GM12878 (cell line): ENCODE results near the gene POF1B. TPM values are rescaled to one million over a fixed set of nuclear protein-coding genes. Genes with fewer than 3 reads are reported as not detected.

ENCODE experiments used
- ATAC-seq: fragments of 200-7000 bp; cut with Tn5 transposase; 3 replicates; pipeline ENCODE4 v1.9.1; 2020; ENCODE audit warnings: mild to moderate bottlenecking, moderate library complexity
- BruUV-seq: library from RNA; stranded (reverse); fragments of 400-500 nt; replicated peaks from 2 replicates; lab custom pipeline; 2021; lab: Mats Ljungman, UMichigan
- CTCF ChIA-PET: fragments of 300-600 bp; sonication (Branson Sonifier 250); formaldehyde crosslinking; extraction: SDS; loops from one replicate; lab custom pipeline; 2021; ENCODE audit warnings: inconsistent platforms; lab: Yijun Ruan, JAX
- POLR2A ChIA-PET: fragments of 350-600 bp; formaldehyde crosslinking; extraction: SDS; loops from one replicate; lab custom pipeline; 2021; ENCODE audit warnings: inconsistent platforms; lab: Charles Lee
- RAD21 ChIA-PET: fragments of 300-600 bp; sonication (Branson Sonifier 250); formaldehyde crosslinking; loops from one replicate; lab custom pipeline; 2023; ENCODE audit warnings: antibody characterized with exemption; ENCODE audit not compliant: unreplicated experiment; lab: Charles Lee
- SMC1A ChIA-PET: fragments of 300-600 bp; sonication (Branson Sonifier 250); formaldehyde crosslinking; loops from one replicate; lab custom pipeline; 2023; ENCODE audit not compliant: unreplicated experiment, uncharacterized antibody; lab: Charles Lee
- DNase-seq: peaks from one replicate; pipeline ENCODE4 v3.0.0-alpha.2; 2011; ENCODE audit warnings: low read depth, low spot score
- FAIRE-seq: peaks from 3 replicates; lab custom pipeline; 2011; peaks lifted over from hg19 to GRCh38; lab: Jason Lieb, UNC
- H2AFZ ChIP-seq: 2 replicates; pipeline ENCODE4 v1.6.0; 2011; ENCODE audit warnings: low read depth, low read length, control low read depth; ENCODE audit not compliant: control insufficient read depth
- H3K27ac ChIP-seq: 2 replicates; pipeline ENCODE4 v1.5.1; 2011; ENCODE audit warnings: control low read depth; ENCODE audit not compliant: control insufficient read depth, insufficient read depth
- H3K27me3 ChIP-seq, 2 experiments: replicated peaks in 1 of 2; 2 replicates each; pipeline versions ENCODE4 v1.6.0 to v1.6.1; 2011; ENCODE audit warnings: low read length in 1 of 2; ENCODE audit not compliant: control insufficient read depth in 2 of 2, insufficient read depth in 2 of 2
- H3K36me3 ChIP-seq, 2 experiments: 2 replicates each; pipeline ENCODE4 v1.5.1; 2011; ENCODE audit warnings: low read length in 1 of 2; ENCODE audit not compliant: control insufficient read depth in 2 of 2, insufficient read depth in 2 of 2
- H3K4me1 ChIP-seq: 2 replicates; pipeline ENCODE4 v1.6.1; 2011; ENCODE audit warnings: mild to moderate bottlenecking, low read length, moderate library complexity, mixed read lengths; ENCODE audit not compliant: control insufficient read depth, insufficient read depth
- H3K4me2 ChIP-seq: 2 replicates; pipeline ENCODE4 v1.6.0; 2011; ENCODE audit warnings: control low read depth; ENCODE audit not compliant: control insufficient read depth, insufficient read depth
- H3K4me3 ChIP-seq: fragments of 200-600 bp; sonication (generic); 2 replicates; pipeline ENCODE4 v1.5.1; 2016
- H3K79me2 ChIP-seq: 2 replicates; pipeline ENCODE4 v1.6.0; 2011; ENCODE audit warnings: low read length; ENCODE audit not compliant: control insufficient read depth, insufficient read depth
- H3K9ac ChIP-seq: 2 replicates; pipeline ENCODE4 v1.8.0; 2011; ENCODE audit warnings: low read length, control low read depth, mixed read lengths; ENCODE audit not compliant: control insufficient read depth, insufficient read depth
- H3K9me3 ChIP-seq: replicated peaks from 3 replicates; pipeline ENCODE4 v1.5.1; 2011; ENCODE audit warnings: mild to moderate bottlenecking, low read length; ENCODE audit not compliant: control insufficient read depth, insufficient read depth
- H4K20me1 ChIP-seq: 2 replicates; pipeline ENCODE4 v1.6.0; 2011; ENCODE audit not compliant: control insufficient read depth, insufficient read depth
- BACH1 ChIP-seq: fragments of 450-650 bp; IDR thresholded peaks from 2 replicates; pipeline ENCODE4 v1.6.1; 2017; ENCODE audit warnings: mild to moderate bottlenecking, borderline replicate concordance
- BMI1 ChIP-seq: fragments of 450-650 bp; IDR thresholded peaks from 2 replicates; pipeline ENCODE4 v1.6.1; 2016; ENCODE audit warnings: mild to moderate bottlenecking, moderate library complexity, borderline replicate concordance
- CBFB ChIP-seq: IDR thresholded peaks from 2 replicates; pipeline ENCODE4 v1.6.1; 2016; ENCODE audit warnings: antibody characterized with exemption, low read depth
- CBX5 ChIP-seq: sonication (generic); IDR thresholded peaks from 2 replicates; pipeline ENCODE4 v1.6.1; 2016; ENCODE audit warnings: low read depth, moderate library complexity, mild to moderate bottlenecking, inconsistent platforms
- CREM ChIP-seq: IDR thresholded peaks from 2 replicates; pipeline ENCODE4 v1.6.1; 2014; ENCODE audit warnings: antibody characterized with exemption, low read depth
- ELK1 ChIP-seq: IDR thresholded peaks from 2 replicates; pipeline ENCODE4 v1.6.1; 2012; ENCODE audit warnings: low read depth, low read length, improper control_type of control experiment
- ESRRA ChIP-seq: IDR thresholded peaks from 2 replicates; pipeline ENCODE4 v1.6.1; 2012; ENCODE audit warnings: mild to moderate bottlenecking, low read length, improper control_type of control experiment
- FOS ChIP-seq: IDR thresholded peaks from 3 replicates; pipeline ENCODE4 v1.6.1; 2011; ENCODE audit warnings: borderline replicate concordance; ENCODE audit not compliant: insufficient read length; ENCODE audit errors: extremely low read depth
- IKZF1 ChIP-seq: fragments of 450-650 bp; conservative IDR thresholded peaks from 2 replicates; pipeline ENCODE4 v1.6.1; 2017; ENCODE audit warnings: antibody characterized with exemption, mild to moderate bottlenecking
- IKZF2 ChIP-seq, 2 experiments: fragments of 450-650 bp; IDR thresholded peaks; 2 replicates each; pipeline ENCODE4 v1.6.1; 2017; ENCODE audit warnings: mild to moderate bottlenecking in 2 of 2, moderate library complexity in 2 of 2
- MAX ChIP-seq: IDR thresholded peaks from 2 replicates; pipeline ENCODE4 v1.6.1; 2012; ENCODE audit warnings: low read depth, low read length, improper control_type of control experiment
- MLLT1 ChIP-seq: fragments of 450-650 bp; IDR thresholded peaks from 2 replicates; pipeline ENCODE4 v1.6.1; 2016; ENCODE audit warnings: mild to moderate bottlenecking
- RAD21 ChIP-seq: IDR thresholded peaks from 2 replicates; pipeline ENCODE4 v1.6.1; 2011; ENCODE audit warnings: mild to moderate bottlenecking, low read depth, low read length, moderate library complexity; ENCODE audit not compliant: insufficient read depth
- RELA ChIP-seq: fragments of 450-650 bp; IDR thresholded peaks from 2 replicates; pipeline ENCODE4 v1.8.0; 2014; ENCODE audit warnings: borderline replicate concordance; ENCODE audit not compliant: partially characterized antibody
- TBL1XR1 ChIP-seq: IDR thresholded peaks from 2 replicates; pipeline ENCODE4 v1.6.1; 2012; ENCODE audit warnings: low read depth, low read length, improper control_type of control experiment
- USF1 ChIP-seq: IDR thresholded peaks from 2 replicates; pipeline ENCODE4 v1.6.1; 2011; ENCODE audit warnings: borderline replicate concordance, low read depth, mild to moderate bottlenecking, moderate library complexity, mixed read lengths, low read length; ENCODE audit not compliant: insufficient read depth; ENCODE audit errors: extremely low read length
- WRNIP1 ChIP-seq: IDR thresholded peaks from 2 replicates; pipeline ENCODE4 v1.6.1; 2011; ENCODE audit warnings: low read depth, low read length, improper control_type of control experiment, borderline replicate concordance
- ZBTB40 ChIP-seq: fragments of 450-650 bp; IDR thresholded peaks from 2 replicates; pipeline ENCODE4 v1.6.1; 2016; ENCODE audit warnings: mild to moderate bottlenecking, moderate library complexity, borderline replicate concordance
- WGBS: methylation state at CpG from one replicate; pipeline ENCODE4 v1.1.6; 2016; ENCODE audit warnings: low lambda C conversion rate; ENCODE audit not compliant: insufficient replicate concordance, insufficient coverage; ENCODE audit errors: missing lambda C conversion rate; 5-methylcytosine and 5-hydroxymethylcytosine counted together
- in situ Hi-C: fragments of 300-500 bp; cut with MboI; formaldehyde crosslinking; loops from 9 replicates; pipeline ENCODE4 v1.14.3; 2018; ENCODE audit warnings: mixed read lengths
- intact Hi-C: fragments of 100-400 bp; cut with micrococcal nuclease; formaldehyde crosslinking; loops from one replicate; pipeline ENCODE4 v1.14.2; 2022; ENCODE audit not compliant: unreplicated experiment
- polyA plus RNA-seq, 11 experiments: library from polyadenylated mRNA; depleted of rRNA in 4 of 11; unstranded in 6 of 11; stranded (reverse) in 5 of 11; fragments of >200 nt; fragmentation: Nextera tagmentation in 4 of 11; fragmentation: Illumina TruSeq in 1 of 11; extraction: Ambion mirVana in 4 of 11; extraction: Trizol in 1 of 11; gene quantifications; 1 replicate in 1 of 11; 2 replicates in 10 of 11; pipeline versions ENCODE4 v1.2.1 to v1.2.3, GENCODE V29; 2011 to 2016; ENCODE audit warnings: inconsistent platforms in 2 of 11, missing spikeins in 2 of 11, low read depth in 1 of 11
- total RNA-seq, 4 experiments: library from RNA; depleted of rRNA in 3 of 4; stranded (reverse); fragments of >200 nt in 3 of 4; fragmentation: Illumina TruSeq in 1 of 4; extraction: Trizol in 1 of 4; gene quantifications; 2 replicates each; pipeline versions ENCODE4 v1.2.1 to v1.2.3, GENCODE V29; 2013 to 2021

POF1B gene
- total and polyA plus RNA-seq, 10 of the 15 experiments (the other 5 are each of a cell fraction or from before 2014, with no cell fraction given) = 0.14 to 13.5 (median 0.99) TPM

- H4K20me1 ChIP-seq = no peaks in the 10 kb centered on the region
- no peak for TF ChIP-seq CBFB
- TF ChIP-seq RELA = no peak
- TF ChIP-seq CREM = no peak
- no peak for TF ChIP-seq MLLT1
- TF ChIP-seq RAD21 = no peak
- no peak for TF ChIP-seq FOS
- no peak for TF ChIP-seq WRNIP1
- no peak for TF ChIP-seq BMI1
- no peak for TF ChIP-seq USF1
- TF ChIP-seq MAX = no peak
- no peak for TF ChIP-seq IKZF2 (IDR thresholded peaks at IDR 0.05)
- TF ChIP-seq ELK1 = no peak
- TF ChIP-seq ESRRA = no peak
- no peak for TF ChIP-seq TBL1XR1
- no peak for TF ChIP-seq BACH1
- TF ChIP-seq ZBTB40 = no peak
- TF ChIP-seq IKZF1 = no peak
- TF ChIP-seq CBX5 = no peak
These were observed 136.3 kb downstream of the POF1B start for GRCh38 chrX:85243155-85243554.

More at GRCh38 chrX:85243155-85243554, 136.3 kb downstream of the POF1B start:
- FAIRE-seq (no peak), DNase-seq (no peak), ATAC-seq (no peak)
- Histone ChIP-seq H3K27ac (no peak overlapping the region), H3K79me2 (no peaks in the 10 kb centered on the region), H3K4me3 (no peak overlapping the region), H3K27me3 (no peaks in the 10 kb centered on the region), H3K9ac (no peak overlapping the region), H2AFZ (peak overlapping the region; percentile 45), H3K36me3 (no peaks in the 10 kb centered on the region), H3K4me1 (no peaks in the 10 kb centered on the region), H3K9me3 (no peaks in the 10 kb centered on the region), H3K4me2 (no peak overlapping the region)
- WGBS = 97% methylated on average over 2 of the region's 2 CpGs
- RAD21 ChIA-PET = no interaction called here
- in situ Hi-C loops (no loop called here), intact Hi-C loops (no loop called here)
- SMC1A ChIA-PET = no interaction called here
- CTCF ChIA-PET = no interaction called here
- BruUV-seq = no TSS peak
- POLR2A ChIA-PET = no interaction called here
